ENCODE measurements around the gene LEP.
"Not testable (repeated sequence)": the region's sequence is repeated elsewhere in the genome, so short reads cannot be mapped to it uniquely, and the experiment has no call there.

Gene LEP

GRCh38 chr7:128275681-128276080, 34.6 kb downstream of the LEP start:
- DNase-seq = no peak

DNA sequence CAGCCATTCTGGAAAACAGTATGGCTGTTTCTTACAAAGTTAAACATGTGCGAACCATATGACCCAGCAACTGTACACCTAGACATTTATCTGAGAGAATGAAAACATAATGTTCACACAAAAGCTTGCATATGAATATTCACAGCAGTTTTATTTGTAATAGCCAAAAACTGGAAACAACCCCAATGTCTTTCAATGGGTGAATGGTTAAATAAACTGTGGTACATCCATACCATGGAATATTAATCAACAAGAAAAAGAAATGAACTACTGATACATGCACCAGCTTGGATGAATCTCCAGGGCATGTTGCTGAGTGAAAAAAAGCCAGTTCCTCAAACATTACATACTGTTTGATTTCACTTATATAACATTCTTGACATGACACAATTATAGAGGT, 37.3 kb downstream of the LEP start:
- DNase-seq = no peak

GRCh38 chr7:128279124-128279713, 38.1 kb downstream of the LEP start:
- DNase-seq = no peak

GRCh38 chr7:128280451-128280850, 39.4 kb downstream of the LEP start:
- DNase-seq = not testable (repeated sequence)

DNA sequence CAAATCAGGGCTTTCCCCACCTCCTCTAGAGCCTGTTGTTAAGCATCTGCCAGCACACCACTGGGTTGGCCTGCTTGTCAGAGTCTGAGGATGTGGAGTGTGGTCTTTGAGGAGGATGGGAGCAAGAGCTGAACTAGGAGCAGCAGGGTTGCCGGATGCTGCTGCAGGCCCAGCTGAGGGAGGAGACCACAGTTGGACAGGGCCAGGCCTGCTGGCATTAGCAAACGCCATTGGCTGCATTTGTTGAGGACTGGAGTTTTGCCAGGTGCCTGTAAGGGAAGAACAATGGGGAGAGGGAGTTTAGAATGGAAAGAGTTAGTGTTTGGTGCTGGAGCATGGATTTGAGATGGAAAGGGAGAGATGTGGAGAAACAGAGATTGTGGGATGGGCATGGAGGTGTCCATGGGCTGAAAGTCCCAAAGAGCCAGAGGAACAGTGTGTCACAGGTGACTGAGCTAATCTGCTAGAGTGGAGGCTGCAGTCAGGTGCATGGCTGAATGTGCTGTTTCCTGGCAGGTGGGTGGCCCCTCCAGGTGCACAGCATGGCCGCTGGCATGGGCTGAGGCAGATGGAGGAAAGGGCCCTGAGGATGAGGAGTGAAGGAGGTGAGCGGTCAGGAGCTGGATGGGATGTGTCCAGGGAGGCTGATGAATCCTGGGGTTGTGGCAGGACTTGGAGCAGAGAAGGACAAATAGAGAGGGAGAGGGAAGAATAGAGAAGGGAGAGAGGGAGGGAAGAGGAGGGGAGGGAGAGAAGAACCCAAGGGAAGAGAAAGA, 40.7 kb downstream of the LEP start:
- DNase-seq = no peak

DNA sequence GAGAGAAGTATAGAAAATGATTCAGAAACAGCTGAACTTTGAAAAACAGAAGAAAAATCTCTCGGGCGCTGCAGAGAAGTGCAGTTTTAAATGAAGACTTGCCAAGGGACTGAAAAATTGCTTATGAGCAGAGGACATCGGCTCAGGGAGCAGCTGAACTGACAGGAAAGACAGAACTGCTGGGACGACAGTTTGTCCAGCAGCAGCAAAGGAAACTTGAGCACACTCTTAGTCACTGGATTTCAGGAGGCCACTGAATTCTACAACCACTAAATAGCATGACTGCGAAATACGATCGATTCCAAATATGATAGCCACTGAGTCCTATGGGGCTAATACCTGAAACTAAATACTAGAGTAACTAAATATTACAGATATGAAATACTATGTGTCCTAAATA, 43.0 kb downstream of the LEP start:
- no peak for DNase-seq

GRCh38 chr7:128287556-128287955, 46.5 kb downstream of the LEP start:
- DNase-seq = no peak

DNA sequence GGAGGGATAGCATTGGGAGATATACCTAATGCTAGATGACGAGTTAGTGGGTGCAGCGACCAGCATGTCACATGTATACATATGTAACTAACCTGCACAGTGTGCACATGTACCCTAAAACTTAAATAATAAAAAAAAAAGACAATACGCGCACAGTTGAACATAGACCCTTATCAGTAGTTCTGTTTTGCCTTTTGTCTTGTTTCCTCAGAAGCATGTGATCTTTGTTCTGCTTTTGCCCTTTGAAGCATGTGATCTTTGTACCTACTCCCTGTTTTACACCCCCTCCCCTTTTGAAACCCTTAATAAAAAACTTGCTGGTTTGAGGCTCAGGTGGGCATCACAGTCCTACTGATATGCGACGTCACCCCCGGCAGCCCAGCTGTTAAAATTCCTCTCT, 56.9 kb downstream of the LEP start:
- DNase-seq = not testable (repeated sequence)

GRCh38 chr7:128299109-128299607, 58.1 kb downstream of the LEP start:
- DNase-seq = no peak

- no peak for DNase-seq
These were observed 61.1 kb downstream of the LEP start for GRCh38 chr7:128302139-128302538.

DNA sequence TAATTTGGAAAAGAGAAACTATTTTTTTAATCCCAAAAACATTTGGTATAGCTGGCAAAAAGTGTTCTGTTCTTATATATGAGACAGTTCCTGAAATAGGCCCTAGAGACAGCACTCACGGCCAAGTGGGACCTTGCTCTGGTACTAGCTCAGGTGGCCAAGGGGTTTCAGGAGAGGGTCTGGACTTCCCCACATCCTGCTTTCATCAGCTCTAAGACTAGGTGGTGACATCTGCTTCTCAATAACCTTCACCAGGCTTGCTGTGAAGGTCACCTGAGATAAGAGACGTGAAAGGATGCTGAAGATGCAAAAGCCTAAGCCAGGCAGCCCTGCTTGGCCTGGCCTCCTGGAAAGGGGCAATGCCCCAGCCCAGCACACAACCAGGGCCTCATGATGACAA, 62.1 kb downstream of the LEP start:
- no peak for DNase-seq

GRCh38 chr7:128303643-128304042, 62.6 kb downstream of the LEP start:
- no peak for DNase-seq

DNA sequence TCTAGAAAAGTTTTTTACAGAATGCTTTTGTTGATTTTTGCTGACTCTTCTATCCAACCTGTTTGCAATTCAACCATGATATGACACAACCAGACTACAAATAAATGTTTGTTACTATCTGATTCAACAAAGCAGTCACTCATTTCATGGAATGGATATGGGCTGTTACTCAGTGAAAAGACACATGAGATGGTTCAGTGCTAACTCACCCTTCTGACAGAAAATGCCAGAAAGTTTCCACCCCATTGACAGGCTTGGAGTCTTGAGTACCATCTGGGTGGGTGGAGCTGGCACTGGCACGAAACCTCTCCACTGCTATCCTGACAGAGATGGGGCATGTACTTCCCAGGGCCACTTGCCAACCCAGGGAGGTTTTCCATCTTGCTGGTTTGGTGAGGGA, 63.1 kb downstream of the LEP start:
- DNase-seq = no peak

DNA sequence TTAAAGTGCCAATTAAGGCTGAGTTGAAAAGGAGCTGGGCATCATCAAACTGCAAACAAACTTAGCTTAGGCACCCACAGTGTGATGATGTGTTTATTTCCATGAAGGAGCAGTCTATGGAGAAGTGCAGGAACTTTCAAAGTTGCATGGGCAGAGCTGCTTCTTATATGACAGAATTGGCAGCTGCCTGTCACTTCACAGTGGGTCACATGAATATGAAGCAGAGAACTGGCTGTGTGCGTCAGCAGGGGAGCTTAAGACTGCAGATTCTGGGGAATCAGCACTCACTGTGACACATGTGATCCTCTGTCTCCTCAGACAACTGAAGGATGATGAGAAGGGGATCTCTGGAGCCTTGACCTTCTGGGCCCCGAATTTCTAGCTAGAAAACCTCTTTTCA, 66.0 kb downstream of the LEP start:
- no peak for DNase-seq

Data from Kasumi-1 (cell line).